GM12875 (cell line): ENCODE measurements around the gene VASN.
A peak's percentile ranks its signal among the peaks of the same experiment; 100 is the strongest.

Experiments used
- H3K4me3 ChIP-seq: one replicate; pipeline ENCODE4 v1.5.1; 2011; ENCODE audit warnings: low read depth, low read length, control low read depth
- CTCF ChIP-seq: IDR thresholded peaks from 2 replicates; pipeline ENCODE4 v1.5.1; 2011; ENCODE audit warnings: low read depth, mild to moderate bottlenecking, control low read depth, inconsistent platforms, low read length, moderate library complexity, borderline replicate concordance; ENCODE audit not compliant: insufficient read depth

The VASN gene

GRCh38 chr16:4345836-4346781 lies 25.5 kb upstream of the VASN start:
- no peak for TF ChIP-seq CTCF
- no peak overlapping the region for H3K4me3 ChIP-seq

- H3K4me3 ChIP-seq = no peak overlapping the region
- TF ChIP-seq CTCF = no peak
These were observed 24.6 kb upstream of the VASN start for GRCh38 chr16:4347010-4347409.

GRCh38 chr16:4347765-4348509 lies 23.7 kb upstream of the VASN start:
- no peak overlapping the region for H3K4me3 ChIP-seq
- no peak for TF ChIP-seq CTCF

GRCh38 chr16:4349332-4349731 lies 22.3 kb upstream of the VASN start:
- no peak overlapping the region for H3K4me3 ChIP-seq
- TF ChIP-seq CTCF = no peak

GRCh38 chr16:4350365-4350786 lies 21.3 kb upstream of the VASN start:
- TF ChIP-seq CTCF = no peak
- H3K4me3 ChIP-seq = peak overlapping the region; percentile 99

- 0 out of 2 replicates have a peak, but pooled peaks have one; percentile 8 for TF ChIP-seq CTCF
- peak within 1 kb of the TSS; percentile 99 for H3K4me3 ChIP-seq
These were observed 20.6 kb upstream of the VASN start, which contains the start of gene PAM16 for GRCh38 chr16:4350787-4351659. Gene PAM16 (minus strand): TSS chr16:4351321. CDS start chr16:4351234, 87 bp downstream.
